Non-pigmented ciliary epithelial cell (primary cell): ENCODE data around the gene RBM34.
A peak's percentile ranks its signal among the peaks of the same experiment; 100 is the strongest.
"Not testable (repeated sequence)": the region's sequence is repeated elsewhere in the genome, so short reads cannot be mapped to it uniquely, and the experiment has no call there.

ENCODE experiments used
- DNase-seq: peaks from one replicate; pipeline ENCODE4 v3.0.0-alpha.2; 2010; ENCODE audit warnings: low read depth

RBM34 gene, protein sequence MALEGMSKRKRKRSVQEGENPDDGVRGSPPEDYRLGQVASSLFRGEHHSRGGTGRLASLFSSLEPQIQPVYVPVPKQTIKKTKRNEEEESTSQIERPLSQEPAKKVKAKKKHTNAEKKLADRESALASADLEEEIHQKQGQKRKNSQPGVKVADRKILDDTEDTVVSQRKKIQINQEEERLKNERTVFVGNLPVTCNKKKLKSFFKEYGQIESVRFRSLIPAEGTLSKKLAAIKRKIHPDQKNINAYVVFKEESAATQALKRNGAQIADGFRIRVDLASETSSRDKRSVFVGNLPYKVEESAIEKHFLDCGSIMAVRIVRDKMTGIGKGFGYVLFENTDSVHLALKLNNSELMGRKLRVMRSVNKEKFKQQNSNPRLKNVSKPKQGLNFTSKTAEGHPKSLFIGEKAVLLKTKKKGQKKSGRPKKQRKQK

DNA sequence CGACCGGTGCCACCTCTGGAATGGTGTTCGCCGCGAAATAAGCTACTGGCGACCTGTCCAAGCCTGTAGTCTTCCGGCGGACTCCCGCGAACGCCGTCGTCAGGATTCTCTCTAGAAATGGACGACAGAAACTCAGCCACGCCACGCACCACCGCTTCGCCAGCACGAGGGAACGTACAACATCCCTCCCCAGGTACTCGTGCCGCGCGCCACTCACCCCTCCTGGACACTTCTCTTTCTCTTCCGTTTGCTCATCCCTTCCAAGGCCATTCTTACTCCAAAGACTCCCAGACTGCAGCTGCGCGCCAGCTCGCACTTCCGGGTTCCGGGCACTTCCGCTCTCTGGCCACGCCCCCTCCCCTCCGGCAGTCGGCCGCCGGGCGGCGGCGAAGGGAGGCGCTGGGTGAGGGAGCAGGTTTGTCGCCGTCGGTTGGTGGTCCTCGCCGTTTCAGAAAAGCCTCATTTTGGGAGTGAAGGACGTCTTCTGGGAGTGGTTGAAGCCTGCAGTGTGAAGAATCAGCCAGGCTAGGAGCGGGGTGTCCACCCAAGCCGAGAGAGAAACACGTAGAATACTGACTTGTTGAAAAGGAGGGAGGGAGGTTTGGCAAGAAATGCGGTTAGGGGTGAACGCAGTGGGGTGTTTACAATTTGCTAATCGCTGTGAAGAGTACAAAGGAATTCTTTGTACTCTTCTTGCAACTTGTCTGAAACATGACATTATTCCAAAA is at the start of gene RBM34:
RBM34 (minus strand) TSS at position 294 of the 728 bp plus-strand sequence; CDS start at position 270, 24 bp downstream.
- peak; percentile 54 for DNase-seq

DNA sequence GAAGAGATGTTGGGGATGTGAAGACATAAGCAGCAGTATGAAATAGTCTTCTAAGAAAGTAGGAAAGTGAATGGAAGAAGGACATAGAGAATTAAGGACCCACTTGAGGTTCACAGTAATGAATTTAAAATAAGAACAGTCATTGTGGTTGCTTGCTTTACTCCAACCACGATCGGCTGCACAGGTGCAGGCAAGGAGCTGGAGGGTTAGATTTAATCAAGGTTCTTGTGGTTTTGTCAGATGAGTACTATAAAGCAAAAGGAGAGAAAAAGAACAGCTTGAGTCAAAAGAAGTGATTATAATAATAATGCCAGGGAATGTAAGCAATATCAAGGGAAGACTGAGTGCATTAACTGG is 46.1 kb upstream of the RBM34 start:
- DNase-seq: no peak

DNA sequence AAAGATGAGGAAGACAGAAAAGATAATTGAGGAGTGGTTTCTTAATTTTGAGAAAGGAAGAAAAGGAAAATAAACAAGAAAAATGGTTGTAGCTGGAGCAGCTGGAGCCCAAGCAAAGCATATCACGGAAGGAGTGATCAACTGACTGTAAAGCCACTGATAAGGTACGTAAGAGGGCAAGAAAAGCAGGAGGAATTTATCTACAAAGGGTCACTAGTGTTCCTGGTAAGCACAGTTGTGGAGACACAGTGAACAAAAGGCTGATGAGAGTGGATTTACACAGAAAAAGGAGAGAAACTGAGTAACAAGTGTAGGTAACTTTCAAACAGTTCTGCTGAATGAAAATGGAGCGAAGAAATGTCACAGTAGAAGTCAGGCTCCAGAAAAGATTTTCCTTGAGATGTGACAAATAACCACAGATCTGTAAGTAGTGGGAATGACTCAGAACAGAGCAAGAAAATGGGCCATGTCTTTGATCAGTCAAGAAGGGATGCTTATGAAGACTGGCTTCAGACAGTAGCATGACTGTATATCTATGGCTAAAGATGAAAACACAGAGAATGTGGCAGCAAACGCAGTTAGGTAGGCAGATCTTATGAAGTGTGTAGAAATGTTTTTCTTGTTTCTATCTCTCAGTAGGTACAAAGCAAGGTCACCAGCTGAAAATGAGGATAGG is 45.6 kb upstream of the RBM34 start:
- no peak for DNase-seq

DNA sequence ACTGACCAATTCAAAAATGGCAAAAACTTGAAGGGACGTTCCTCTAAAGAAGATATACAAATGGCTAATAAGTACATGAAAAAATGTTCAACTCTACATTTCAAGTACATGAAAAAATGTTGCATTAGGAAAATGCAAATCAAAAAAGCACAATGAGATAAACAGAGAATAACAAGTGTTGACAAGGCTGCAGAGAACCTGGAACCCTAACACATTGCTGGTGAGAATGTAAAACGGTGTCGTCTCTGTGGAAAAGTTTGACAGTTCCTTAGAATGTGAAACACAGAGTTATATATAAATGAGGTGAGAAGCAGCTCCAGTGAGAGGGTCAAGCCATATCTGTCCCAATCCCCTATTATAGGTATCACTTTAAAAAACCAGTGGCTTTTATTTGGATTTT is 44.6 kb upstream of the RBM34 start:
- DNase-seq: no peak

DNA sequence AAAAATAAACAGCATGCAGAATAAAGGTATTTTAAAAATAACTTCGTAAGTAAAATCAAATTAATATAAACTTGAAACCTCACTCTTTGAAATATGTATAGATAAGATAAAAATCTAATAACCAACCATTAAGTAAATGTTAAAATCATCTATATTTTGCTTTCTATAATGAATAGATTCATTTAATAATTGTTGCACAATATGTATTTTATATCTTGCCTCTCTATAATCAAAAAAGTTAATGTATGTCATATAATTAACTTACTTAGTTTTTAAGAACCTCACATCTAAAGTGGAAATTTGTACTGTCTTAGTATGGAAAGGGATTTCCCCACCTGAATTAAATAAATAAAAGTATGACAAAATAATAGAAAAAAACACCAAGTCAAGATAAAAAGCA is 42.4 kb upstream of the RBM34 start:
- no peak for DNase-seq

DNA sequence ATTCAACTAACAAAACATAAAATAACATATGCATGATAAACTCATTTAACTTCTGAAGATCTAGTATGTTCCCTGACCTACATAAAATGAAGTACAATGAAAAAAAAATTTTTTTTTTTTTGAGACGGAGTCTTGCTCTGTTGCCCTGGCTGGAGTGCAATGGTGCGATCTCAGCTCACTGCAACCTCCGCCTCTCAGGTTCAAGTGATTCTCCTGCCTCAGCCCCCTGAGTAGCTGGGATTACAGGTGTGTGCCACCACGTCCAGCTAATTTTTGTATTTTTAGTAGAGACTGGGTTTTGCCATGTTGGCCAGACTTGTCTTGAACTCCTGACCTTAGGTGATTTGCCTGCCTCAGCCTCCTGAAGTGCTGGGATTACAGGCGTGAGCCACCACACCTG is 41.4 kb upstream of the RBM34 start:
- DNase-seq: not testable (repeated sequence)

DNA sequence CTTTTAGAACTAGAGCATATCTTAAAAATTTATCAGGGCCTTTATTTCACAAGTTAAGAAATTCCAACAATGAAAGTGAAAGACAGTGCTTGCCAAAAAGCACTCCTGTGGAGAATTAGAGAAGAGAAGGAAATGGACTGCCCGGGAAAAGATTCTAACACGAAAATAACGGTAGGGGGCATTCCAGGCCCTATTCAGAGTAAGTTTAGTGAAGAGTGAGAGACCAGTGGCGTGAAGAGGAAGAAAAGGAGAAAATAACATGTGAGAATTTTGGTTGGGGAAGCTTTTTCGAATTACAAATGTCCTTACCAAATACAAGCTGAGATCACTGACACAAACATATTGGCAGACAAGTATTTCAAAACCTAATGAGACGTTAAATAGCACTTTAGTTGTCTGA is 38.4 kb upstream of the RBM34 start:
- no peak for DNase-seq

DNA sequence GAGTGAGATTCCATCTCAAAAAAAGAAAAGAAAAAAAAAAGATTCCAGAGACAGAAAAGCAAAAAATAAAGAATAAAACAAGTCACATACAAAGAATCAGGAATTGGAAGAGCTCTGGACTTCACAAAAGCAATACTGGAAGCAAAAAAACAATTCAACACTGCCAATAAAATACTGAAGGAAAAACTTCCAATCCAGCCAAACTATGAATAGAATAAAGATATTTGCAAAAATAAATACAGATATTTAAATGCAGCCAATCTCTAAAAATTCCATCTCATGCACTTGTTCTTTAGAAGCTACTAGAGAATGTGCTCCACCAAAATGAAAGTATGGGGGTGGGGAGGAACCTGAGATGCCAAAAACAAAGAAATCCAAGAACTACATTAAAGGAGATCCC is 29.4 kb upstream of the RBM34 start:
- DNase-seq: no peak

DNA sequence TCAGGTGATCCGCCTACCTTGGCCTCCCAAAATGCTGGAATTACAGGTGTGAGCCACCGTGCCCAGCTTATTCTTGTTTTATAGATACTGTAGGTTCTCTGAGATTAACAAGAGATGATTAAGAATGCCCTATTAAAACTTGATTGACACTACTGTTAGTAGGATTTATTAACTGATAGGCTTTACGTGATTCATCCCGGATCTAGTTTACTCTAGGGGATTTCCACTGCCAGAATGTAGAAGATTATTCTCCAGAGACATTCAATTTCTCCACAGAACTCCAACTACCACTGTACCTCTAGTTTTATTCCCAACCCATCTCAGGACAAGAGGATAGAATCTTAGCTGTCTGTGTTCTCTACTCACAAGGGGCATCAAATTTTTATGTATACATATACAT is 26.3 kb upstream of the RBM34 start:
- no peak for DNase-seq

DNA sequence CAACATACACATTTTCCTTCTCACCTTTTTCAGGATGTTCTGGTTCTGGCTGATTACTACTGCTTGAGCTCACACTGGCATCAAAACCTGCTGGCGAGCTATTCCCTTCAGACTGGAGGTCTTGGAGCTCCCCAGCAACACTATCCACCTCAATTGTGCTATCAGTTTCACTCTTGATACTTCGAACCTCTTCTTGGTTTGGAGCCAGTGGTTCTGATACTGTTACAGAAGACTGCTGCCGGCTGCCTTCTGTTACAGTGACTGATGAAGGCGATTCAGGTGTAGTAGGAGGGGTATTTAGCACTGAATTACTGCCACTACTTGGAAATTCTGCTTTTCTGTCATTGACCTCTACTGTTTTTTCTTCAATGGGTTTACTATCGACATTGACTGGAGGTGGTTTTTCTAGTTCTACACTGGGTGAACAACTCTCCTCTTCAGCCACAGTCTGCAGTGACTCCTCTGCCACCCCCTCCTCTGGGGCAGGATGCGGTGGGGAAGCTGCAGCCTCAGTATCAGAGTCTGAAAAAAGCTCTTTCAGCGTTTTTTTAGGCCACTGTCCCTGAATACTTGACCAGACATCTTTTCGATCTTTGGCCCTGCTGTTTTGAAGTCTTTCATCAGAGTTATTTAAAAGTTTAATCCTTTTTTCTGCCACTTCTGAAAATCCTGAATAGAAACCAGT is 20.7 kb upstream of the RBM34 start:
- DNase-seq: no peak

DNA sequence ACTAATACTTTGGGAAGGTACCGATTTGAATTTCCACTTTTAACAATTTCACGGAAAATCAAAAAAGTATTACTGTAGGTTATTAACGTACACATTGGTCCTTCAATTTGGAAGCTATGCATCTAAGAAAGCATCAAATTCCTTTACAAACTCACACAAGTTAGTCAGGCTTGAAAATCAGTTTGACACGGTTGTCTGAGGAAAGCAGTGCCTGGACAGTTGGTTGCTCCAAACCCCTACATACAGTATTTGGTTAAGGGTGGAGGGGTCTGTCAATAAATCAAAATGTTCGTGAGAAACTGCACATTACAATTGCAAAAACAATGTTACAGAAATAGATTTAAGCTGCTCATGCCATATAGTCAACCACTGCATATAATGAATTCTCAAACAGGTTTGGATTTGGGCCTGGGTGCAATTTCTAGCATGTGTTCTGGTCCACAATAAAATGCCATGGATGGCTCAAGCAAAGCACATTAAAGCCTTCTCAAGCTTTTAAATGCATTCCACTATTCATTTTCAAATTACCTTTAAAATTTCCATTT is 19.9 kb upstream of the RBM34 start:
- DNase-seq: no peak

DNA sequence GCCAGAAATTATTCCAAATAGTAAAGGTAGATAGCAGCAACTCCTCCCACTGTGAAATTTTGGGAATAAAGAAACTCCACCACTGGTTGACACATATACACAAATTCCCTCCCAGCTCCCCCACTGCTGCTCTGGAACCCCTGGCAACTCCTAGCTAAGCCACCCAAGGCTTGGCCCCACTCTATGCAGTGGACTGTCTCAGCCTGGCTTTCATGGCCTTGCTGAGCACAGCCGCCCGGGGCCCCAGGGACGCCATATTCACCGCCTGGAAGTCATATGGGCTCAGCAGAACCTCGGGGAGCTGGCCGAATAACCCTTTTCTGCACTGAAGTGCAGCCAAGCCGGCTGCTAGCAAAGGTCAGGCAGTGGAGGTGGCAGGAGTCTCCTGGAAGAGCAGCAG is 15.4 kb upstream of the RBM34 start:
- DNase-seq: no peak

DNA sequence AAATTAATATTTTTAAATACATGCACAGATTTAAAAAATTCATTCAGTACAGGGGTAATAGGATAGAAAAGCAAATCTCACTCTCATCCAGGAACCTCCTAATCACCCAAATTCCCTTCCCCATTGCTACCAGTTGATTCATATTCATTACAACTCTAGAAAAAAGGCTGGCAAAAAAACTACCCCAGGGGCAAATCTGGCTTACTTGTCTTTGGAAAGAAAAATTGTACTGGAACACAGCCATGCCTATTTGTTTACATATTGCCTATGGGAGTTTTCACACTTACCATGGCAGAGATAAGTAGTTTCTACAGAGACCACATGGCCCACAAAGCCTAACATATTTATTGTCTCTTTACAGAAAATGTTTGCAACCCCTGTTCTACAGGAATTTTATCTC is 8.9 kb upstream of the RBM34 start:
- DNase-seq: no peak

DNA sequence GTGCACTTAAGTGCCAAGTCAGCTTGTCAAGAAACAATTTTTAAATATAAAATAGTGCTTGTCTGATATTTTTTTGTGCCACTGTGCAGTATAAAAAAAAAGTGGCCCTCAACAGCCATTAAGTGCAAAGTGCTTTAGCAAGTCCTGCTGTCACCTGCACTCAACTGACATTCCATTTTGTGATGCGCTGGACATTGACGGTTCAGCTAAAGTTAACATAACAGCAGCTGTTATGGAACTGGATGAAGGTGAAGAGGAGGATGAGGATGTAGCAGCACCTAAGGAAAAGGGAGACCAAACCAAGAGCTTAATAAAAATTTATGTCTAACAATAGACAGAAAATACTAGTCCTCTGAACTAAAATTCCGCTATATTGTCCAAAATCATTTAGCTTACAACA is 7.3 kb upstream of the RBM34 start:
- DNase-seq: no peak

DNA sequence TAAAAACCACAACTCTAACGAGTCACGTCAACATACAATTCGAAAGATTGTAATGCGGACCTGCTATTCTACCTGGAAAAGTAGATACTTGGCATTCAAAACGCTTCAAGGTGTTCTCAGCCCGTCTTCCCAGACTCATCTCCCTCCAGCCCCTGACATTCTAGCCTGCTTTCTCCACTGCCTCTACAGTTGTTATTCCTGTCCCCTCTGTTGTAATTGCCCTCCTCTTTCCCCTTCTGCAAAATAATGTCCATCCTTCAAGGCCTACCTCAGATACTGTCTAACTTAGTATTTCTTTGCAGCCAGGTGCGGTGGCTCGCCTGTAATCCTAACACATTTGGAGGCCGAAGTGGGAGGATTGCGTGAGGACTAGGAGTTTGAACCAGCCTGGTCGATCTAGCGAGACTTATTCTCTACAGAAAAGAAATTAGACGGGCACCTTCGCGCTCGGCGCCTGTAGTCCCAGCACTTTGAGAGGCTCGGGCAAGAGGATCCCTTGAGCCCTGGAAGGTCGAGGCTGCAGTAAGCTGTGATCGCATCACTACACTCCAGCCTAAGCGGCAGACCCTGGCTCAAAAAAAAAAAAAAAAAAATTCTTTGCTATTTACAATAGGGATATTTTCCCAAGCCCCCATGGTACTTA is 756 bp upstream of the RBM34 start:
- DNase-seq: no peak

DNA sequence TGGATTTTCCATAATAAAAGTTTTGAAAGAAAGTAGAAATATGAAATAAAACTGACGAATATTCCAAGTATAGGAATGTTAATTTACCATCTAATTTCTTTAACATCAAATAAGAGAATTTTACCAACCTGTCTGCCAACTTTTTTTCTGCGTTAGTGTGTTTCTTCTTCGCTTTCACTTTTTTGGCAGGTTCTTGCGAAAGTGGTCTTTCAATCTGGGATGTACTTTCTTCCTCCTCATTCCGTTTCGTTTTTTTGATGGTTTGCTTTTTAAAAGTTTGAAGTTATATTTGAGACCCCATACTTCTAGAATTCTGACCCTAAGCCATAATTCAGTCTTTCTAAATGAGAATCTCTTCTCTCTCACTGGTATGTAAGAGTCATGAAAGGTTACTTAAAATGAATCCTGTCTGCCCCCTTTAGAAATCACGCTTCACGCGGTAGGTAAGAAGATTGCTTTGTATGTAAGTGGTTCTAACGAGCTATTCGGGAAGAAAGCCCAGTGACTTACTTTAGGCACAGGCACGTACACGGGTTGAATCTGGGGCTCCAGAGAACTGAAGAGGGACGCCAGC is 580 bp downstream of the RBM34 start:
- peak; percentile 27 for DNase-seq

DNA sequence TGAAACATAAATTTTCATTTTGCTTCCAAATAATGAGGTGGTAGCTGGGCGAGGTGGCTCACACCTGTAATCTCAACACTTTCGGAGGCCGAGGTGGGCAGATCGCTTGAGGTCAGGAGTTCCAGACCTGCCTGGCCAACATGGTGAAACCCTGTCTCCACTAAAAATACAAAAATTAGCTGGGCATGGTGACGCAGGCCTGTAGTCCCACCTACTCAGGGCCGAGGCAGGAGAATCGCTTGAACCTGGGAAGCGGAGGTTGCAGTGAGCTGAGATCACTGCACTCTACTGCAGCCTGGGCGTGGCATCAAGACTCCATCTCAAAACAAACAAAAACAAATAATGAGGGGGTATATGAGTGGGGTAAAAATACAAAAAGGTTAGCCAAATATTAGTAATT is 1.1 kb downstream of the RBM34 start:
- DNase-seq: not testable (repeated sequence)

DNA sequence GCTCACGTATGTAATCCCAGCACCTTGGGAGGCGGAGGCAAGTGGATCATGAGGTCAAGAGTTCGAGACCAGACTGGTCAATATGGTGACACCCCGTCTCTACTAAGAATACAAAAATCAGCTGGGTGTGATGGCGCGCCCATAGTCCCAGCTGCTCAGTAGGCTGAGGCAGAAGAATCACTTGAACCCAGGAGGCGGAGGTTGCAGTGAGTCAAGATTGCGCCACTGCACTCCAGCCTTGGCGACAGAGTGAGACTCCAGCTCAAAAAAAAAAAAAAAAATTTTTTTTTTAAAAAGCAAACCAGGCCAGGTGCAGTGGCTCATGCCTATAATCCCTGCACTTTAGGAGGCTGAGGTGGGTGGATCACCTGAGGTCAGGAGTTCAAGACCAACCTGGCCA is 1.8 kb downstream of the RBM34 start:
- not testable (repeated sequence) for DNase-seq

DNA sequence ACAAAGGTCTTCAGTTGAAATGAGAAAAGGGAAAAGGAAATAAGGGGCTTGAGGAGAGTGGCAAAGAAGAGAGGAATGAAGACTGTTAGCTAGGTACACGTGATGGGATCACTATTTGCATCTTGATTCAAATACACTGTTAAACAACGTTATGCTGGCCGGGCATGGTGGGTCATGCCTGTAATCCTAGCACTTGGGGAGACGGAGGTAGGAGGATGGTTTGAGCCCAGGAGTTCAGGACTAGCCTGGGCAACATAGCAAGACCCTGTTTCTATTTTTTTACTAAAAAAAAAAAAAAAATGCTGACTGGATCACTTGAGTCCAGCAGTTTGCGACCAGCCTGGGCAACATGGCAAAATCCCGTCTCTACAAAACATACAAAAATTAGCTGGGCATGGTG is 2.4 kb downstream of the RBM34 start:
- no peak for DNase-seq

DNA sequence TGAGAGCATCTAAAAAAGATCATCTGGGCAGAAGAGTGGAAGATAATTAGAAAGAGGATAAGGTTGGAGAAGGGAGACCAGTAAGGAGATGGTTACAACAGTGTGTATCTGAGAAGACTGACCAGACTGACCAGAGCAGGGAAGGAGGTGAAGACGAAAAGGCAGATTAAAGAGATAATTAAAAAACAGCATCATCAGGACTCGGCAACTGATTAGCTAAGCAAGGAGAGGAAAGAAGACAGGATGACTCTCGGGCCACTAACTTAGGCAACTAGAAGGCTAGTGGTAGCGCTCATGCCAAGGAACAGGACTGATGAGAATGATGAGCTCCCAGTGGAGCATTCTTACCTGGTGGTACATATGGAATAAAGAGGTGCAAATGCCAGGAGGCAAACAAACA is 3.9 kb downstream of the RBM34 start:
- no peak for DNase-seq

DNA sequence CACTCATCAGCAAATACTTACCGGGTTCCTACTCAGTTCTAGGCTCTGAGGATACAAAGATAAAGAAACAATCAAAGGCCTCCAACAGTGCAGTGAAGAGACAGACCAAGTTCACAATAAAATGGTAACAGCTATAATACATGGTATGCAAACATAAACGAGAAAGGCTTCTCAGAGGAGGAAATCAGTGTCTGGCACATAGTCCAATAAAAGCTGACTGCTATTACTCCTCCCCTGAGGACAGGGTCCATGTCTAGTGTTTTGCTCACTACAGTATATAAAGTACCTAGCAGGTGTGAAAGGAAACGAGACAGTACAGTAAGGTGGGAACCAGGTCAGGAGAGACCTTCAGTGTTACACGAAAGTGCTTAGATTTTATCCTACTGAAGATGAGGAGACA is 4.3 kb downstream of the RBM34 start:
- no peak for DNase-seq
